ENCODE data around the gene ROPN1. TPM values are rescaled to one million over a fixed set of nuclear protein-coding genes. Genes with fewer than 3 reads are reported as not detected.
"Not testable (repeated sequence)": the region's sequence is repeated elsewhere in the genome, so short reads cannot be mapped to it uniquely, and the experiment has no call there.

The ROPN1 gene
- total RNA-seq (not detected), polyA plus RNA-seq (under 1 TPM in 1 of 3 donors, not detected in 2; 0.06 TPM)
- long read RNA-seq, donor 1, result 0 reads
- long read RNA-seq, donor 2, result 0 reads

DNA sequence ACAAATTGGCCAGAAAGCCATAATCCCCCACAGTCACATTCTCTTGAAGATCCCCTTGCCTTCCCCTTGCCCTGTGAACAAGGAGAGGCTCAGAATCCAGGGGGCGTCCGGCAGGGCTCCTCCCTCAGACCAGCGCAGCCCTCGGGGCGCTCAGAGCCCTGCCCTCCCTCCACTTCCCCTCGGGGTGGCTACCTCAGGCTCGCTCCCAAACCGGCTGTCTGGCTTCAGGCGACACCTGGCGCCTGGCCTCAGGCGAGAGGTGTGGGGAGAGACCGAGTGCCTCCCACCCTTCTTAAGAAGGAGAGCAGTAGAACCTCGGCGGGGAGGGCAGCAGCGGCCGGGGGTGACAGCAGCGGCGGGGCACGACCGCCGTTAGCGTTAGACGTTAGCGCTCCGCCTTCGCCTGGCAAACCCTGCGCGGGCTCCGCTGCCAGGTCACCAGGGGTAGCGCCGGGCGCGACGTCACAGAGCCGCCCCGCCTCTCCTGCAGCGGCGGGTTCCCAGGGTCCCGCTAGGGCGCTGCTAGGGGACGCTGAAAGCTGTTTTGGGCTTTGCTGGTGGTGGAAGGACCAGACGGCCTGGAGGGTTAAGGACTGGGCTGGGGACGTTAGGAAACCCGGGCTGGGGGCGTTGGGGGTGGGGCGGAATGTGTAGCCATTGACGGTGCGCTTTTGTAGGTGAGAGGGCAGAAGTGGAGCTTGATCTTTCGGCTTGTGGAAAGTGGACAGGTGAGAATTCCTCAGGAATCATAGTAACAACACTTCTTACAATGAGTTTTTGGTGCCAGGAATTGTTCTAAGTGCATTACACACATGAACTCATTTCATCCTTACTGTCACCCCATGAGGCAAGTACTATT is at the start of gene ROPN1:
ROPN1 (minus strand) TSS at position 395 of the 859 bp plus-strand sequence. CDS start 11,643 bp downstream, outside the sequence.
- H3K4me1 ChIP-seq; H3K4me3 ChIP-seq; DNase-seq; H3K9me3 ChIP-seq; H3K36me3 ChIP-seq; H3K27ac ChIP-seq; intact Hi-C loops (cut with DNase I; ENCODE audit: low total_unique reads): not testable (repeated sequence)
- 0 to 7% (median 6%) methylated on average over 2 to 6 of the region's 49 CpGs; no CpG with 5 or more reads in 1 of the 5 donors for WGBS, 5 donors
- peaks cover 0 to 40% (median 0%) of the 10 kb centered on the region in 7 donors for H3K27me3 ChIP-seq (replicated peaks in 1 of 7)

DNA sequence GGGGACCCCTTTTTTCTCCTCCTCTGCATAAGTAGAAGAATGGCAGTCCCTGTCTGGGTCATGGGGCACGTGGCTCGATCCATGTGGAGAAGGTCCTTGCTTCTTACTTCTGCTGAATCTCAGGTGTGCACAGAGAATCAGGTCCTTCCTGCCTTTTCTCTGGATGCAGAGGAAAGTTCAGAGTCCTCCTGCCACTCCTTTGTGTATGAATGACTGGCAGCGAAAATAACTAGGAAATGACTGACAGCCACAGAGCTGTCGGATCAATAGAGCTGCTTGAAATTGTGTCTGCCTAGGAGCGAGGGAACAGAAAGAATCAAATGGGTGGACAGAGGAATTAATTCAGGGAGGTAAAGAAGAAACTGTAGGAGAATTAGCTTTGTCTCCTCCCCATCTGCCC is 49.6 kb upstream of the ROPN1 start:
- Histone ChIP-seq H3K36me3 (no peaks in the 10 kb centered on the region), H3K27ac (no peak overlapping the region), H3K4me1 (peaks cover 0 to 27% (median 0%) of the 10 kb centered on the region in 6 donors), H3K4me3 (no peak overlapping the region), H3K9me3 (no peaks in the 10 kb centered on the region), H3K27me3 (replicated peaks in 1 of 7) (peaks cover 0 to 57% (median 0%) of the 10 kb centered on the region in 7 donors)
- intact Hi-C loops (cut with DNase I; ENCODE audit: low total_unique reads), result no loop called here
- WGBS, 5 donors, result 85 to 91% (median 89%) methylated on average over 5 of the region's 5 CpGs
- no peak for TF ChIP-seq POLR2AphosphoS5 (IDR thresholded peaks at IDR 0.05)
- TF ChIP-seq POLR2A (IDR thresholded peaks at IDR 0.05), result no peak
- TF ChIP-seq, protein P1, sequence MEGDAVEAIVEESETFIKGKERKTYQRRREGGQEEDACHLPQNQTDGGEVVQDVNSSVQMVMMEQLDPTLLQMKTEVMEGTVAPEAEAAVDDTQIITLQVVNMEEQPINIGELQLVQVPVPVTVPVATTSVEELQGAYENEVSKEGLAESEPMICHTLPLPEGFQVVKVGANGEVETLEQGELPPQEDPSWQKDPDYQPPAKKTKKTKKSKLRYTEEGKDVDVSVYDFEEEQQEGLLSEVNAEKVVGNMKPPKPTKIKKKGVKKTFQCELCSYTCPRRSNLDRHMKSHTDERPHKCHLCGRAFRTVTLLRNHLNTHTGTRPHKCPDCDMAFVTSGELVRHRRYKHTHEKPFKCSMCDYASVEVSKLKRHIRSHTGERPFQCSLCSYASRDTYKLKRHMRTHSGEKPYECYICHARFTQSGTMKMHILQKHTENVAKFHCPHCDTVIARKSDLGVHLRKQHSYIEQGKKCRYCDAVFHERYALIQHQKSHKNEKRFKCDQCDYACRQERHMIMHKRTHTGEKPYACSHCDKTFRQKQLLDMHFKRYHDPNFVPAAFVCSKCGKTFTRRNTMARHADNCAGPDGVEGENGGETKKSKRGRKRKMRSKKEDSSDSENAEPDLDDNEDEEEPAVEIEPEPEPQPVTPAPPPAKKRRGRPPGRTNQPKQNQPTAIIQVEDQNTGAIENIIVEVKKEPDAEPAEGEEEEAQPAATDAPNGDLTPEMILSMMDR (IDR thresholded peaks at IDR 0.05 in 8 of 11, conservative IDR thresholded peaks at IDR 0.05 in 3 of 11), result no peak
- DNase-seq, result no peak

DNA sequence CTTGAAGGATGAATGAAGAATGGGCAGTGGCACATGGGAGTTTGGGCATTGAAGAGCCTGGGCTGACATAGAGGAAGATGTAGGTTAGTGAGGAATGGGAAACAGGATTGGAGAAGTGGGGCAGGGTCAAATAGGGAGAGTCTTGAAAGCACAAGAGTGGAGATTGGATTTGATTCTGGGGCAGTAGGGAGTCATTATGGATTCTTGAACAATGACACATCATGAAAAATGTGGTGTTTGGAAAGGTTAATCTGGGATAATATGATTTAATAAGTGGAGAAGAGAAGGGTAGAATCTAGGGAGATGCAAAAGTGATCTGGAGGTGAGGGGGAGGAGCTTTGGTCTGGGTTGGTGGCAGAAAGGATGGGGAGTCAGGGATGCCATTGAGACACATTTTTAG is 45.4 kb upstream of the ROPN1 start:
- Histone ChIP-seq H3K27ac (no peak overlapping the region), H3K36me3 (no peaks in the 10 kb centered on the region), H3K4me3 (no peak overlapping the region), H3K27me3 (replicated peaks in 1 of 7) (peaks cover 4 to 84% (median 22%) of the 10 kb centered on the region in 7 donors), H3K9me3 (no peaks in the 10 kb centered on the region), H3K4me1 (peaks cover 0 to 47% (median 13%) of the 10 kb centered on the region in 6 donors)
- no peak for DNase-seq
- intact Hi-C loops (cut with DNase I; ENCODE audit: low total_unique reads), result loop anchor here (10.0 kb wide), 1 partner anchor 207 kb away; no protein-coding TSS in a partner anchor
- TF ChIP-seq, protein P1 (IDR thresholded peaks at IDR 0.05 in 8 of 11, conservative IDR thresholded peaks at IDR 0.05 in 3 of 11), result no peak
- TF ChIP-seq POLR2AphosphoS5 (IDR thresholded peaks at IDR 0.05) (no peak), POLR2A (IDR thresholded peaks at IDR 0.05) (no peak)

DNA sequence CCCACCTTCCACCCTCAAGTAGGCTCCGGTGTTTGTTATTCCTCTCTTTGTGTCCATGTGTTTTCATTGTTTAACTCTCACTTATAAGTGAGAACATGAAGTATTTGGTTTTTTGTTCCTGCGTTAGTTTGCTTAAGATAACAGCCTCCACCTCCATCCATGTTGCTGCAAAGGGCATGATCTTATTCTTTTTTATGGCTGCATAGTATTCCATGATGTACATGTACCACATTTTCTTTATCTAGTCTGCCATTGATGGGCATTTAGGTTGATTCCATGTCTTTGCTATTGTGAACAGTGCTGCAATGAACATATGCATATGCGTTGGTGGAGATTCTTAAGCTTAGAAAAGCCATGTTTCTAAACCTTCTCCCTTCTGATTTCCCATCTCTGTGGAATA is 44.3 kb upstream of the ROPN1 start:
- DNase-seq, H3K36me3 ChIP-seq, H3K27ac ChIP-seq, H3K9me3 ChIP-seq, H3K4me3 ChIP-seq: not testable (repeated sequence)
- intact Hi-C loops (cut with DNase I; ENCODE audit: low total_unique reads), result loop anchor here (10.0 kb wide), 1 partner anchor 209 kb away; no protein-coding TSS in a partner anchor
- peaks cover 4 to 87% (median 23%) of the 10 kb centered on the region in 7 donors for H3K27me3 ChIP-seq (replicated peaks in 1 of 7)
- WGBS, 5 donors, result 90 to 96% (median 94%) methylated on average over 3 of the region's 3 CpGs
- H3K4me1 ChIP-seq, result peaks cover 0 to 51% (median 13%) of the 10 kb centered on the region in 6 donors

Measured in spleen (tissue), 13 donors.